ENCODE data around the gene SULT6B1. TPM values are rescaled to one million over a fixed set of nuclear protein-coding genes. Genes with fewer than 3 reads are reported as not detected.

The SULT6B1 gene
- total and polyA plus RNA-seq, 2 of the 4 experiments (the other 2 are of a cell fraction), result not detected

DNA sequence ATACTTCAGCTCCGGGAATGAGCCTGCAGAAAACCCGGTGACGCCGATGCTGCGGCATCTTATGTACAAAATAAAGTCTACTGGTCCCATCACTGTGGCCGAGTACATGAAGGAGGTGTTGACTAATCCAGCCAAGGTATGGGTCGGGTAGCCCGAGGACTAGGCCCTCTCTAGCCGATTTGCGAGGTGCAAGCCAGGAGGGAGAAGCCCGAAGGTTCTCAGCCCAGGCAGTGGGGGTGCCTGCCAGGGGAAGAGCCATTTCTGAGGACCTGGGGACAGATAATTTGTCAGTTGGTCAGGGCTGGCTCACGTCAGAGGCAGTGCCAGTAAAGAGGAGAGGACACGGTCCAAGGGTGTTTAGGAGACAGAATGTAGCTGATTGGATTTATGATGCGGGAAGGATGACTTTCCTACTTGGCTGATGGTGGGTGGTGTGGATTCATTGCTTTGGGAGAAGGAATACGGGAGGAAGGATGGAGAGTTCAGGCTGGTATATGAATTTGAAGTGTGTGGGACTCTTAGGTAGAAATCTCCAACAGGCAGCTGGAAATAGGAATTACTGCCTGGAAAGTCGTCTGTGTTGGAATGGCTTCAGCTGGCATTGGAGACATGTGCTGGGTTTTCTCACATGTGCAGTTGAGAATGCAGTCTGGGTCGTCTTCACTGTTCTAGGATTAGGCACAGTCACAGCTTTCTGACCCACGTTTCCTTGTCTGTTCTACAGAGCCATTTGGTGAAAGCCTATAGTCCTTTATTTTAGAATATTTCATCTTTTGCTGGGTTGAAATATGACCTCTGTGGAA, 43.9 kb upstream of the SULT6B1 start:
- peaks cover 11% of the 10 kb centered on the region for H3K36me3 ChIP-seq (ENCODE audit: control insufficient read depth, insufficient read depth, low read length)
- peak overlapping the region; percentile 82 for H3K4ac ChIP-seq (ENCODE audit: low read depth, low read length)
- no peaks in the 10 kb centered on the region for H3K27me3 ChIP-seq (ENCODE audit: control insufficient read depth, insufficient read depth, low read length)
- H2BK20ac ChIP-seq (ENCODE audit: low read depth, low read length), result no peak overlapping the region
- dilution Hi-C loops (cut with HindIII; ENCODE audit: low sequenced_read_pairs, unreplicated experiment), result no loop called here
- peaks cover 42 to 68% of the 10 kb centered on the region in 2 experiments for H3K79me1 ChIP-seq (ENCODE audit: low read depth in 1 of 2, low read length in 2 of 2)
- H2BK5ac ChIP-seq (ENCODE audit: low read depth, low read length, poor library complexity, severe bottlenecking), result peak overlapping the region; percentile 64
- ChIA-PET POLR2A (ENCODE audit: unreplicated experiment) (no interaction called here), CTCF (no interaction called here)
- no peak overlapping the region for H2BK120ac ChIP-seq (ENCODE audit: low read depth, low read length)
- peak overlapping the region; percentile 5; the same call in 1 of the 2 replicates for H3K18ac ChIP-seq (ENCODE audit: low read depth, low read length)
- peak overlapping the region; percentile 20 for H2AK5ac ChIP-seq (ENCODE audit: low read depth, low read length)
- peak overlapping the region; percentile 45; the same call in 1 of the 2 replicates for H4K5ac ChIP-seq (ENCODE audit: low read depth, low read length)
- H4K8ac ChIP-seq (ENCODE audit: low read depth in 2 of 2, low read length in 2 of 2), result peak overlapping the region; percentile 23 to 90; a peak in 2 of 4 replicates
- peak overlapping the region; percentile 93 for H3K4me3 ChIP-seq (ENCODE audit: insufficient read depth, low read depth, low read length)
- 15% methylated on average over 17 of the region's 18 CpGs; no CpG with 5 or more reads in 1 of the 2 experiments for WGBS, 2 experiments (ENCODE audit: extremely low coverage in 2 of 2, insufficient read length in 1 of 2)
- H3K4me1 ChIP-seq (ENCODE audit: control insufficient read depth, insufficient read depth, low read length), result peaks cover 6% of the 10 kb centered on the region
- intact Hi-C loops (cut with micrococcal nuclease), result no loop called here
- no peak overlapping the region for H2BK15ac ChIP-seq (ENCODE audit: low read depth, low read length)
- in situ Hi-C loops (cut with MboI; ENCODE audit: low sequenced_read_pairs), result no loop called here
- peak overlapping the region; percentile 97 for H2AFZ ChIP-seq (replicated peaks; ENCODE audit: low read length, poor library complexity)
- H4K91ac ChIP-seq (ENCODE audit: insufficient read depth, low read depth, low read length), result peak overlapping the region; percentile 34; the same call in 1 of the 2 replicates
- peak overlapping the region; percentile 59 for H2AK9ac ChIP-seq (replicated peaks; ENCODE audit: low read depth, low read length, poor library complexity)
- H3K14ac ChIP-seq (replicated peaks; ENCODE audit: low read depth, low read length), result peak overlapping the region; percentile 78; the same call in 1 of the 2 replicates
- ATAC-seq (ENCODE audit: low read depth) (peak; percentile 37), DNase-seq (peak; percentile 27)
- H3K23ac ChIP-seq (ENCODE audit: low read depth, low read length), result peak overlapping the region; percentile 88; the same call in 1 of the 2 replicates
- BruUV-seq (replicated peaks), result no TSS peak
- peak overlapping the region; percentile 59; the same call in 1 of the 2 replicates for H3K56ac ChIP-seq (ENCODE audit: extremely low read depth, insufficient read depth, low read length)
- peaks cover 14% of the 10 kb centered on the region for H3K9me1 ChIP-seq (ENCODE audit: insufficient read depth, low read length)
- H3K9me3 ChIP-seq (ENCODE audit: control insufficient read depth, insufficient read depth, low read length), result no peaks in the 10 kb centered on the region
- H3K4me2 ChIP-seq (ENCODE audit: low read depth, low read length), result peak overlapping the region; percentile 77
- TF ChIP-seq MXI1 (IDR thresholded peaks at IDR 0.05; ENCODE audit: borderline replicate concordance, low read depth, low read length), result 0 out of 2 replicates have a peak, but pooled peaks have one; percentile 14
- TF ChIP-seq RCOR1 (IDR thresholded peaks at IDR 0.05; ENCODE audit: insufficient replicate concordance, low read length), result no peak
- TF ChIP-seq BHLHE40 (IDR thresholded peaks at IDR 0.05; ENCODE audit: low read depth, low read length), result no peak
- H4K20me1 ChIP-seq (ENCODE audit: insufficient read depth, low read length), result peaks cover 17% of the 10 kb centered on the region
- H3K9ac ChIP-seq (ENCODE audit: low read depth, low read length), result peak overlapping the region; percentile 90
- peak overlapping the region; percentile 89 for H3K27ac ChIP-seq (ENCODE audit: insufficient read depth, low read length)

Data from IMR-90 (cell line).